Measurements from ENCODE around the gene PIGO. TPM values are rescaled to one million over a fixed set of nuclear protein-coding genes. Genes with fewer than 3 reads are reported as not detected.

Gene PIGO
- total and polyA plus RNA-seq, 9 of the 15 experiments (the other 6 are each of a cell fraction or from before 2014, with no cell fraction given) = 5.4 to 13.7 (median 9.7) TPM

- in situ Hi-C loops (cut with MboI) = no loop called here
- Histone ChIP-seq H3K4me1 (replicated peaks in 1 of 2; ENCODE audit: control insufficient read depth in 2 of 2, insufficient read depth in 2 of 2, low read length in 2 of 2) (peaks cover 5 to 15% of the 10 kb centered on the region in 2 experiments; a peak in 3 of 5 replicates), H3K27ac (ENCODE audit: extremely low read depth, low read depth, low read length) (peak overlapping the region; percentile 97), H3K4me2 (ENCODE audit: insufficient read depth, low read length) (peak overlapping the region; percentile 90), H3K79me2 (ENCODE audit: control insufficient read depth, insufficient read depth, low read length) (peaks cover 58% of the 10 kb centered on the region), H3K4me3 (peak overlapping the region; percentile 99), H3K27me3 (ENCODE audit: control insufficient read depth in 2 of 2, insufficient read depth in 2 of 2, low read length in 2 of 2) (no peaks in the 10 kb centered on the region), H2AFZ (ENCODE audit: low read depth, low read length) (0 out of 2 replicates have a peak overlapping the region, but pooled peaks have one; percentile 39), H3K9me1 (ENCODE audit: control insufficient read depth, insufficient read depth, low read length) (no peaks in the 10 kb centered on the region), H3K9me3 (replicated peaks; ENCODE audit: control insufficient read depth, insufficient read depth, low read depth, low read length) (no peaks in the 10 kb centered on the region), H3K36me3 (ENCODE audit: control insufficient read depth, insufficient read depth, low read length) (peaks cover 78% of the 10 kb centered on the region), H4K20me1 (replicated peaks; ENCODE audit: control insufficient read depth, insufficient read depth, low read length) (peaks cover 33% of the 10 kb centered on the region), H3K9ac (ENCODE audit: insufficient read depth in 1 of 2, low read depth in 2 of 2, low read length in 2 of 2) (peak overlapping the region; percentile 93 to 95)
- WGBS (ENCODE audit: insufficient coverage, low coverage, missing lambda C conversion rate) = 1% methylated on average over 19 of the region's 20 CpGs
- FAIRE-seq (peak; percentile 26), DNase-seq (ENCODE audit: extremely low read depth in 1 of 4, low spot score in 3 of 4) (peak in 1 of 4 experiments; percentile 17), ATAC-seq (no peak)
- ChIA-PET POLR2A (interaction anchor here (0.5 to 3.0 kb wide), 17 partner anchors 9 to 1149 kb away, joined by 3 to 32 read pairs (median 4); partner anchors contain the start of genes FANCG and STOML2), CTCF (ENCODE audit: low intra/inter-chr PET ratio) (interaction anchor here (0.7 kb wide), 1 partner anchor 840 kb away, joined by 3 read pairs; no protein-coding TSS in a partner anchor)
- TSS peak; percentile 41 for BruUV-seq (replicated peaks)
- TF ChIP-seq CHD1 (IDR thresholded peaks at IDR 0.05; ENCODE audit: low read length) = peak; percentile 72
- TF ChIP-seq ELK3 (CRISPR knock-in tag; IDR thresholded peaks at IDR 0.05) = no peak
- no peak for TF ChIP-seq CLOCK (CRISPR knock-in tag; IDR thresholded peaks at IDR 0.05; ENCODE audit: borderline replicate concordance)
- TF ChIP-seq TBP (optimal IDR thresholded peaks at IDR 0.05; ENCODE audit: low read depth, low read length) = no peak
- TF ChIP-seq GTF2E2 (tag; IDR thresholded peaks at IDR 0.05) = peak; percentile 15; the same call in 1 of the 2 replicates
- intact Hi-C loops (cut with micrococcal nuclease) = no loop called here
Observed at GRCh38 chr9:35070823-35071813, 25.3 kb downstream of the PIGO start.

Data from K562 (cell line).